HG02840 (cell line): ENCODE data around the gene TAL1.
"Not testable (repeated sequence)": the region's sequence is repeated elsewhere in the genome, so short reads cannot be mapped to it uniquely, and the experiment has no call there.

Experiments used
- ATAC-seq: cut with Tn5 transposase; IDR thresholded peaks from one replicate; pipeline ENCODE4 v1.9.1; 2021; ENCODE audit warnings: mild to moderate bottlenecking, moderate library complexity, moderate number of reproducible peaks; ENCODE audit not compliant: unreplicated experiment, low FRiP score

TAL1 gene

GRCh38 chr1:47213230-47213963 lies 18.6 kb downstream of the TAL1 start:
- ATAC-seq, result no peak

- no peak for ATAC-seq
Measured at GRCh38 chr1:47212636-47213229, 19.3 kb downstream of the TAL1 start.

- no peak for ATAC-seq
Measured at GRCh38 chr1:47211796-47212269, 20.2 kb downstream of the TAL1 start.

GRCh38 chr1:47210666-47211065 lies 21.4 kb downstream of the TAL1 start:
- ATAC-seq, result no peak

- ATAC-seq, result no peak
Measured at GRCh38 chr1:47209725-47210325, 22.2 kb downstream of the TAL1 start.

GRCh38 chr1:47209091-47209490 lies 22.9 kb downstream of the TAL1 start:
- ATAC-seq, result no peak

- no peak for ATAC-seq
Measured at GRCh38 chr1:47208374-47208850, 23.6 kb downstream of the TAL1 start.

GRCh38 chr1:47207803-47208373 lies 24.1 kb downstream of the TAL1 start:
- no peak for ATAC-seq

GRCh38 chr1:47205918-47206317 lies 26.1 kb downstream of the TAL1 start:
- ATAC-seq, result no peak

GRCh38 chr1:47203504-47203903 lies 28.5 kb downstream of the TAL1 start:
- not testable (repeated sequence) for ATAC-seq

GRCh38 chr1:47201179-47201578 lies 30.8 kb downstream of the TAL1 start:
- ATAC-seq, result no peak

GRCh38 chr1:47198214-47198613 lies 33.8 kb downstream of the TAL1 start:
- no peak for ATAC-seq

GRCh38 chr1:47196622-47197021 lies 35.4 kb downstream of the TAL1 start:
- no peak for ATAC-seq

GRCh38 chr1:47195981-47196380 lies 36.0 kb downstream of the TAL1 start:
- not testable (repeated sequence) for ATAC-seq

GRCh38 chr1:47194311-47194710 lies 37.7 kb downstream of the TAL1 start:
- no peak for ATAC-seq

- ATAC-seq, result not testable (repeated sequence)
Measured at GRCh38 chr1:47193496-47193895, 38.5 kb downstream of the TAL1 start.

GRCh38 chr1:47192458-47193384 lies 39.3 kb downstream of the TAL1 start:
- no peak for ATAC-seq

GRCh38 chr1:47191940-47192457 lies 40.0 kb downstream of the TAL1 start:
- ATAC-seq, result no peak

GRCh38 chr1:47190857-47191256 lies 41.2 kb downstream of the TAL1 start:
- no peak for ATAC-seq

GRCh38 chr1:47190509-47190855 lies 41.5 kb downstream of the TAL1 start:
- no peak for ATAC-seq
